T-helper 1 cell treated with Interleukin-12 subunit alpha and Interleukin-12 subunit beta and Interleukin-4 antibody, amounts not matched to agents 30 ng/mL and 1 ng/mL, for 36 hours (primary cell): Measurements from ENCODE around the gene COL23A1. TPM values are rescaled to one million over a fixed set of nuclear protein-coding genes. Genes with fewer than 3 reads are reported as not detected.

ENCODE experiments used
- intact Hi-C: fragments of 100-400 bp; cut with micrococcal nuclease; formaldehyde crosslinking; loops from one replicate; pipeline ENCODE4 v1.15.1; 2024
- total RNA-seq: library from RNA; stranded (reverse); gene quantifications from 2 replicates; pipeline ENCODE4 v1.2.3, GENCODE V29; 2022

The COL23A1 gene
- total RNA-seq, 1 donor from 2014 or later = not detected

- intact Hi-C loops = no loop called here
These were observed 301.5 kb downstream of the COL23A1 start for GRCh38 chr5:178288401-178289368.

- intact Hi-C loops = no loop called here
These were observed 302.4 kb downstream of the COL23A1 start for GRCh38 chr5:178287791-178288105.

- intact Hi-C loops = no loop called here
These were observed 303.0 kb downstream of the COL23A1 start for GRCh38 chr5:178287091-178287790.

- intact Hi-C loops = no loop called here
These were observed 303.7 kb downstream of the COL23A1 start for GRCh38 chr5:178286226-178287090.

GRCh38 chr5:178285399-178286225 is 304.6 kb downstream of the COL23A1 start:
- intact Hi-C loops = no loop called here

GRCh38 chr5:178284996-178285395 is 305.2 kb downstream of the COL23A1 start:
- intact Hi-C loops = no loop called here

GRCh38 chr5:178284093-178284675 is 306.0 kb downstream of the COL23A1 start:
- intact Hi-C loops = no loop called here

- intact Hi-C loops = no loop called here
These were observed 306.7 kb downstream of the COL23A1 start for GRCh38 chr5:178283520-178283919.

GRCh38 chr5:178282391-178282790 is 307.8 kb downstream of the COL23A1 start:
- intact Hi-C loops = no loop called here

- intact Hi-C loops = loop anchor here (2.0 kb wide), 2 partner anchors 269 to 1213 kb away; no protein-coding TSS in a partner anchor
These were observed 308.9 kb downstream of the COL23A1 start for GRCh38 chr5:178281331-178281730.

- intact Hi-C loops = loop anchor here (1.0 to 2.0 kb wide), 3 partner anchors 270 to 1214 kb away; partner anchors contain the start of gene COL23A1
These were observed 309.6 kb downstream of the COL23A1 start for GRCh38 chr5:178280631-178281030.

GRCh38 chr5:178279723-178280438 is 310.3 kb downstream of the COL23A1 start:
- intact Hi-C loops = loop anchor here (1.0 to 2.0 kb wide), 3 partner anchors 271 to 1215 kb away; partner anchors contain the start of gene COL23A1

GRCh38 chr5:178279026-178279722 is 311.0 kb downstream of the COL23A1 start:
- intact Hi-C loops = no loop called here

- intact Hi-C loops = no loop called here
These were observed 311.7 kb downstream of the COL23A1 start for GRCh38 chr5:178278358-178279023.

- intact Hi-C loops = no loop called here
These were observed 312.3 kb downstream of the COL23A1 start for GRCh38 chr5:178277866-178278265.

GRCh38 chr5:178277346-178277745 is 312.8 kb downstream of the COL23A1 start:
- intact Hi-C loops = no loop called here

GRCh38 chr5:178274781-178275537 is 315.2 kb downstream of the COL23A1 start:
- intact Hi-C loops = no loop called here
